GM19468 (cell line): Measurements from ENCODE around the gene RGL4.

ENCODE experiments used
- ATAC-seq: cut with Tn5 transposase; IDR thresholded peaks from one replicate; pipeline ENCODE4 v1.9.1; 2021; ENCODE audit warnings: mild to moderate bottlenecking, moderate library complexity, moderate number of reproducible peaks; ENCODE audit not compliant: unreplicated experiment; ENCODE audit errors: extremely low read depth

The RGL4 gene

GRCh38 chr22:23697031-23697970, 6.5 kb downstream of the RGL4 start:
- ATAC-seq: no peak

GRCh38 chr22:23698094-23698493, 7.3 kb downstream of the RGL4 start:
- no peak for ATAC-seq

- ATAC-seq: no peak
These were observed 7.9 kb downstream of the RGL4 start for GRCh38 chr22:23698673-23699235.

- ATAC-seq: no peak
These were observed 9.9 kb downstream of the RGL4 start for GRCh38 chr22:23700706-23701105.

GRCh38 chr22:23704062-23704461, 13.2 kb downstream of the RGL4 start:
- no peak for ATAC-seq

- ATAC-seq: no peak
These were observed 14.0 kb downstream of the RGL4 start for GRCh38 chr22:23704829-23705228.

- ATAC-seq: no peak
These were observed 14.5 kb downstream of the RGL4 start for GRCh38 chr22:23705358-23705757.

GRCh38 chr22:23708270-23708669, 17.5 kb downstream of the RGL4 start:
- ATAC-seq: no peak

GRCh38 chr22:23709107-23709506, 18.3 kb downstream of the RGL4 start:
- ATAC-seq: no peak

GRCh38 chr22:23712256-23712655, 21.4 kb downstream of the RGL4 start:
- no peak for ATAC-seq

GRCh38 chr22:23713696-23714595, 23.1 kb downstream of the RGL4 start:
- no peak for ATAC-seq

GRCh38 chr22:23714596-23715578, 24.1 kb downstream of the RGL4 start:
- ATAC-seq: no peak

- no peak for ATAC-seq
These were observed 25.1 kb downstream of the RGL4 start for GRCh38 chr22:23715806-23716375.

- no peak for ATAC-seq
These were observed 26.3 kb downstream of the RGL4 start for GRCh38 chr22:23716811-23717801.

- no peak for ATAC-seq
These were observed 27.8 kb downstream of the RGL4 start for GRCh38 chr22:23718371-23719165.

- ATAC-seq: no peak
These were observed 30.0 kb downstream of the RGL4 start for GRCh38 chr22:23720855-23721254.

GRCh38 chr22:23722160-23722559, 31.3 kb downstream of the RGL4 start:
- ATAC-seq: no peak
